Thymus (tissue), 11 donors: Measurements from ENCODE around the gene CRYGN. TPM values are rescaled to one million over a fixed set of nuclear protein-coding genes. Genes with fewer than 3 reads are reported as not detected.

Source experiments
- DNase-seq, 9 donors: peaks; one replicate each; pipeline ENCODE4 v3.0.0-alpha.2; 2013; ENCODE audit warnings: low spot score in 9 of 9, low read depth in 6 of 9, missing footprints in 1 of 9
- H3K27ac ChIP-seq, 2 donors: one replicate each; pipeline ENCODE4 v1.5.1; 2013; ENCODE audit warnings: control low read depth in 1 of 2, low read depth in 1 of 2, low read length in 1 of 2, mild to moderate bottlenecking in 1 of 2, moderate library complexity in 1 of 2
- H3K27me3 ChIP-seq, 2 donors: one replicate each; pipeline ENCODE4 v1.5.1; 2013; ENCODE audit warnings: low read length in 1 of 2; ENCODE audit not compliant: control insufficient read depth in 2 of 2, insufficient read depth in 1 of 2
- H3K36me3 ChIP-seq, 2 donors: one replicate each; pipeline ENCODE4 v1.5.1; 2013; ENCODE audit warnings: low read length in 1 of 2, mild to moderate bottlenecking in 1 of 2, moderate library complexity in 1 of 2; ENCODE audit not compliant: control insufficient read depth in 2 of 2, insufficient read depth in 2 of 2
- H3K4me1 ChIP-seq, 2 donors: one replicate each; pipeline ENCODE4 v1.5.1; 2013; ENCODE audit warnings: low read length in 2 of 2; ENCODE audit not compliant: control insufficient read depth in 2 of 2, insufficient read depth in 2 of 2
- H3K4me3 ChIP-seq, 2 donors: one replicate each; pipeline ENCODE4 v1.5.1; 2013; ENCODE audit warnings: low read length in 2 of 2, control low read depth in 1 of 2, mild to moderate bottlenecking in 1 of 2
- H3K9me3 ChIP-seq, 2 donors: one replicate each; pipeline ENCODE4 v1.5.1; 2013; ENCODE audit warnings: low read length in 1 of 2, mild to moderate bottlenecking in 1 of 2; ENCODE audit not compliant: control insufficient read depth in 2 of 2, insufficient read depth in 1 of 2
- WGBS: extraction: QIAGEN DNeasy Blood & Tissue Kit; methylation state at CpG from one replicate; pipeline ENCODE4 v1.1.7; 2013; 5-methylcytosine and 5-hydroxymethylcytosine counted together
- polyA plus RNA-seq: library from polyadenylated mRNA; stranded (reverse); fragments of 200-250 nt; gene quantifications from one replicate; pipeline ENCODE4 v1.2.3, GENCODE V29; 2013
- total RNA-seq: library from RNA; stranded (reverse); fragments of 120-200 nt; gene quantifications from one replicate; pipeline ENCODE4 v1.2.4, GENCODE V29; 2013
- donor health status: healthy.

Gene CRYGN
- total and polyA plus RNA-seq, 2 donors: 0.34 to 1.2 TPM

GRCh38 chr7:151392426-151392825 lies 47.5 kb downstream of the CRYGN start:
- 95% methylated on average over 13 of the region's 13 CpGs for WGBS

GRCh38 chr7:151392002-151392401 lies 47.9 kb downstream of the CRYGN start:
- Histone ChIP-seq H3K36me3 (no peaks in the 10 kb centered on the region), H3K27me3 (peaks cover 0 to 21% of the 10 kb centered on the region in 2 donors), H3K27ac (no peak overlapping the region), H3K4me3 (no peak overlapping the region), H3K4me1 (peaks cover 0 to 27% of the 10 kb centered on the region in 2 donors), H3K9me3 (peaks cover 0 to 2% of the 10 kb centered on the region in 2 donors)
- WGBS: 95% methylated on average over 8 of the region's 8 CpGs
- DNase-seq: no peak

More at GRCh38 chr7:151392426-151392825, 47.5 kb downstream of the CRYGN start:
- no peak for DNase-seq
- Histone ChIP-seq H3K4me1 (peaks cover 0 to 27% of the 10 kb centered on the region in 2 donors), H3K27me3 (peaks cover 0 to 23% of the 10 kb centered on the region in 2 donors), H3K36me3 (no peaks in the 10 kb centered on the region), H3K4me3 (no peak overlapping the region), H3K9me3 (peaks cover 0 to 6% of the 10 kb centered on the region in 2 donors), H3K27ac (no peak overlapping the region)

- WGBS: 97% methylated on average over 9 of the region's 9 CpGs
- H3K4me1 ChIP-seq: peaks cover 0 to 27% of the 10 kb centered on the region in 2 donors
- no peak for DNase-seq
Measured at GRCh38 chr7:151391358-151391730, 48.6 kb downstream of the CRYGN start.

GRCh38 chr7:151390598-151391357 lies 49.2 kb downstream of the CRYGN start:
- H3K4me3 ChIP-seq: no peak overlapping the region
- no peak overlapping the region for H3K27ac ChIP-seq
- H3K27me3 ChIP-seq: peaks cover 0 to 28% of the 10 kb centered on the region in 2 donors
- peaks cover 0 to 27% of the 10 kb centered on the region in 2 donors for H3K4me1 ChIP-seq
- WGBS: 76% methylated on average over 25 of the region's 25 CpGs
- no peaks in the 10 kb centered on the region for H3K9me3 ChIP-seq
- H3K36me3 ChIP-seq: no peaks in the 10 kb centered on the region
- DNase-seq: no peak

More at GRCh38 chr7:151391358-151391730, 48.6 kb downstream of the CRYGN start:
- Histone ChIP-seq H3K4me3 (no peak overlapping the region), H3K9me3 (no peaks in the 10 kb centered on the region), H3K27ac (no peak overlapping the region), H3K27me3 (peaks cover 0 to 23% of the 10 kb centered on the region in 2 donors), H3K36me3 (no peaks in the 10 kb centered on the region)

- WGBS: 62% methylated on average over 24 of the region's 24 CpGs
- Histone ChIP-seq H3K4me3 (no peak overlapping the region), H3K36me3 (no peaks in the 10 kb centered on the region), H3K4me1 (peaks cover 0 to 27% of the 10 kb centered on the region in 2 donors), H3K27me3 (peaks cover 0 to 34% of the 10 kb centered on the region in 2 donors), H3K27ac (no peak overlapping the region), H3K9me3 (no peaks in the 10 kb centered on the region)
- no peak for DNase-seq
Measured at GRCh38 chr7:151389768-151390597, 50.0 kb downstream of the CRYGN start.

- H3K36me3 ChIP-seq: no peaks in the 10 kb centered on the region
- peaks cover 0 to 24% of the 10 kb centered on the region in 2 donors for H3K4me1 ChIP-seq
- H3K27ac ChIP-seq: no peak overlapping the region
- peaks cover 0 to 42% of the 10 kb centered on the region in 2 donors for H3K27me3 ChIP-seq
- no peak overlapping the region for H3K4me3 ChIP-seq
- WGBS: 93% methylated on average over 21 of the region's 21 CpGs
- no peak for DNase-seq
- peaks cover 0 to 6% of the 10 kb centered on the region in 2 donors for H3K9me3 ChIP-seq
Measured at GRCh38 chr7:151389096-151389767, 50.7 kb downstream of the CRYGN start.

GRCh38 chr7:151388430-151388829 lies 51.5 kb downstream of the CRYGN start:
- Histone ChIP-seq H3K27ac (no peak overlapping the region), H3K27me3 (peaks cover 3 to 44% of the 10 kb centered on the region in 2 donors), H3K9me3 (peaks cover 0 to 6% of the 10 kb centered on the region in 2 donors), H3K36me3 (no peaks in the 10 kb centered on the region), H3K4me1 (peaks cover 0 to 16% of the 10 kb centered on the region in 2 donors), H3K4me3 (no peak overlapping the region)
- no peak for DNase-seq
- WGBS: 95% methylated on average over 10 of the region's 10 CpGs

GRCh38 chr7:151388007-151388297 lies 52.0 kb downstream of the CRYGN start:
- no peak for DNase-seq
- Histone ChIP-seq H3K4me3 (no peak overlapping the region), H3K27ac (no peak overlapping the region), H3K36me3 (no peaks in the 10 kb centered on the region), H3K9me3 (peaks cover 0 to 6% of the 10 kb centered on the region in 2 donors), H3K27me3 (peaks cover 3 to 47% of the 10 kb centered on the region in 2 donors), H3K4me1 (peaks cover 0 to 11% of the 10 kb centered on the region in 2 donors)
- 96% methylated on average over 8 of the region's 8 CpGs for WGBS
